OCI-LY1 (cell line): Measurements from ENCODE around the gene ZBTB5.

Experiments used
- H2AFZ ChIP-seq: fragments of 200-600 bp; sonication (generic), shearing (Covaris generic); 2 replicates; pipeline ENCODE4 v1.6.0; 2014; ENCODE audit warnings: antibody characterized with exemption, mild to moderate bottlenecking, low read length
- H3F3A ChIP-seq: fragments of 200-600 bp; sonication (generic), shearing (Covaris generic); 2 replicates; pipeline ENCODE4 v1.6.0; 2014; ENCODE audit warnings: mild to moderate bottlenecking, antibody characterized with exemption, low read length, moderate library complexity; ENCODE audit not compliant: insufficient read depth
- H3K27ac ChIP-seq: fragments of 200-600 bp; sonication (generic); 2 replicates; pipeline ENCODE4 v1.5.1; 2014; ENCODE audit warnings: low read length, mixed run types, mild to moderate bottlenecking, low read depth; ENCODE audit not compliant: poor library complexity, severe bottlenecking
- H3K27me3 ChIP-seq: fragments of 200-600 bp; sonication (generic); 2 replicates; pipeline ENCODE4 v1.6.0; 2014; ENCODE audit warnings: antibody characterized with exemption, mild to moderate bottlenecking, low read length, moderate library complexity; ENCODE audit not compliant: insufficient read depth
- H3K36me3 ChIP-seq: fragments of 200-600 bp; sonication (generic); 2 replicates; pipeline ENCODE4 v1.6.1; 2014; ENCODE audit warnings: mild to moderate bottlenecking, antibody characterized with exemption, low read length, moderate library complexity, mixed read lengths; ENCODE audit not compliant: insufficient read depth
- H3K4me1 ChIP-seq: fragments of 200-600 bp; sonication (generic); 2 replicates; pipeline ENCODE4 v1.5.1; 2014; ENCODE audit warnings: mild to moderate bottlenecking, low read length, moderate library complexity; ENCODE audit not compliant: insufficient read depth, severe bottlenecking
- H3K4me2 ChIP-seq: fragments of 200-600 bp; sonication (generic), shearing (Covaris generic); 2 replicates; pipeline ENCODE4 v1.6.1; 2014; ENCODE audit warnings: low read length
- H3K4me3 ChIP-seq: fragments of 200-600 bp; sonication (generic); 2 replicates; pipeline ENCODE4 v1.5.1; 2014; ENCODE audit warnings: low read length, low read depth, mild to moderate bottlenecking, mixed read lengths; ENCODE audit not compliant: poor library complexity, severe bottlenecking
- H3K79me2 ChIP-seq: fragments of 200-600 bp; shearing (Covaris generic); 2 replicates; pipeline ENCODE4 v1.6.1; 2016; ENCODE audit warnings: mixed run types, low read length, mixed read lengths; ENCODE audit not compliant: insufficient read depth
- H3K9ac ChIP-seq: fragments of 200-600 bp; sonication (generic), shearing (Covaris generic); 2 replicates; pipeline ENCODE4 v1.6.1; 2014; ENCODE audit warnings: mild to moderate bottlenecking, low read length, mixed read lengths
- H3K9me2 ChIP-seq: fragments of 200-600 bp; sonication (generic), shearing (Covaris generic); 2 replicates; pipeline ENCODE4 v1.6.1; 2014; ENCODE audit warnings: low read depth, mild to moderate bottlenecking, low read length, mixed read lengths
- H3K9me3 ChIP-seq: fragments of 200-600 bp; shearing (Covaris generic); 2 replicates; pipeline ENCODE4 v1.6.1; 2014; ENCODE audit warnings: low read length, mixed read lengths
- H4K20me1 ChIP-seq: fragments of 200-600 bp; sonication (generic), shearing (Covaris generic); 2 replicates; pipeline ENCODE4 v1.6.0; 2016; ENCODE audit warnings: mild to moderate bottlenecking, low read length; ENCODE audit not compliant: insufficient read depth
- EZH2 ChIP-seq: fragments of 200-600 bp; sonication (generic), shearing (Covaris generic); IDR thresholded peaks from 2 replicates; pipeline ENCODE4 v1.8.0; 2017; ENCODE audit warnings: borderline replicate concordance, mixed run types, mild to moderate bottlenecking, antibody characterized with exemption, low read length, moderate library complexity, mixed read lengths
- TF ChIP-seq, protein P1 (sequence below): fragments of 200-600 bp; sonication (generic), shearing (Covaris generic); IDR thresholded peaks from 2 replicates; pipeline ENCODE4 v1.5.1; 2017; ENCODE audit warnings: mild to moderate bottlenecking, antibody characterized with exemption, low read length, moderate library complexity, mixed read lengths

Gene ZBTB5

GRCh38 chr9:37423508-37423907, 41.7 kb downstream of the ZBTB5 start:
- no peaks in the 10 kb centered on the region for H4K20me1 ChIP-seq
- no peak for TF ChIP-seq EZH2
- TF ChIP-seq, protein P1, sequence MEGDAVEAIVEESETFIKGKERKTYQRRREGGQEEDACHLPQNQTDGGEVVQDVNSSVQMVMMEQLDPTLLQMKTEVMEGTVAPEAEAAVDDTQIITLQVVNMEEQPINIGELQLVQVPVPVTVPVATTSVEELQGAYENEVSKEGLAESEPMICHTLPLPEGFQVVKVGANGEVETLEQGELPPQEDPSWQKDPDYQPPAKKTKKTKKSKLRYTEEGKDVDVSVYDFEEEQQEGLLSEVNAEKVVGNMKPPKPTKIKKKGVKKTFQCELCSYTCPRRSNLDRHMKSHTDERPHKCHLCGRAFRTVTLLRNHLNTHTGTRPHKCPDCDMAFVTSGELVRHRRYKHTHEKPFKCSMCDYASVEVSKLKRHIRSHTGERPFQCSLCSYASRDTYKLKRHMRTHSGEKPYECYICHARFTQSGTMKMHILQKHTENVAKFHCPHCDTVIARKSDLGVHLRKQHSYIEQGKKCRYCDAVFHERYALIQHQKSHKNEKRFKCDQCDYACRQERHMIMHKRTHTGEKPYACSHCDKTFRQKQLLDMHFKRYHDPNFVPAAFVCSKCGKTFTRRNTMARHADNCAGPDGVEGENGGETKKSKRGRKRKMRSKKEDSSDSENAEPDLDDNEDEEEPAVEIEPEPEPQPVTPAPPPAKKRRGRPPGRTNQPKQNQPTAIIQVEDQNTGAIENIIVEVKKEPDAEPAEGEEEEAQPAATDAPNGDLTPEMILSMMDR, result no peak
- H3K36me3 ChIP-seq, result peaks cover 50% of the 10 kb centered on the region
- no peaks in the 10 kb centered on the region for H3K9me3 ChIP-seq
- H3F3A ChIP-seq, result no peaks in the 10 kb centered on the region
- peak overlapping the region; percentile 100 for H3K27ac ChIP-seq
- peak overlapping the region; percentile 84 for H3K9ac ChIP-seq
- H3K79me2 ChIP-seq, result peaks cover 28% of the 10 kb centered on the region
- peak overlapping the region; percentile 81 for H3K4me3 ChIP-seq
- no peaks in the 10 kb centered on the region for H3K27me3 ChIP-seq
- H2AFZ ChIP-seq, result no peak overlapping the region
- H3K9me2 ChIP-seq, result no peaks in the 10 kb centered on the region
- peak overlapping the region; percentile 95 for H3K4me2 ChIP-seq
- peaks cover 75% of the 10 kb centered on the region for H3K4me1 ChIP-seq

DNA sequence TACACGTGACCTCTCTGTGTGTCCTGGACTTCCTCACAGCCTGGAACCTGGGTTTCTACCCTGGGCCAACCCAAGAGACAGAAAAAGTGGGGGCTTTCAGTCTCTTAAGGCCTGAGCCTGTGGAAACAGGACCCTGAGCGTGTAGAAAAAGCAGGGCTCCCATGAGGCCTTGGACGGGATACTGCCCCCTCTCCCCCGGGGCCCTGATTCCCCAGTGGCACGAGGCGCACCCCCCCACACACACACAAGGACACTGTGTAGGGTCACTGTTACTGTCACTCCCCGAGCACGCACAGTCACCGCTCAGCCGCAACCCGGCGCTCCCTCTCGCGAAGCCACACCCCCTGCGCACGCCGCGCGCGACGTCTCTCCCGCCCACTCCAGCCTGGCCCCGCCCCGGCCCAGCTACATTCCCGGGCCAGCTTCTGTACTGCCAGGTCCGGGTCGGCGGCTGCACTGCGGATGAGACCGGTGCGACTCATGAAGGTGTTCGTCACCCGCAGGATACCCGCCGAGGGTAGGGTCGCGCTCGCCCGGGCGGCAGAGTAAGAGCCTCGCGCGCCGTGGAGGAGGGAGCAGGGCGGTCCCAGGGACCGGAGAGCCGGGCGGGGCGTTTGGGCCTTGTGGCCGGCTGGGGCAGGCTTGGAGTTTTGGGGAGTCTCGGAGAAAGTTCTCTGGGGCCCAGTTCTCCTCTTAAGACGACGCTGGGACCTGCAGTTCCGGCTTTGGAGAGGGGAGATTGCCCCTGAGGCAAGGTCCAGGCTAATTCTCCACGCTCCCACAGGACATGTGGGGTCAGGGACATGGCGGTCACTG, 42.8 kb downstream of the ZBTB5 start, which contains the start of gene GRHPR:
GRHPR (plus strand) TSS at position 408 of the 816 bp plus-strand sequence; CDS start at position 463, 55 bp downstream.
- Histone ChIP-seq H2AFZ (no peak within 1 kb of the TSS), H3K27ac (peak within 1 kb of the TSS; percentile 100)

GRCh38 chr9:37421914-37422288, 43.3 kb downstream of the ZBTB5 start:
- H3K9ac ChIP-seq, result peak overlapping the region; percentile 84
- peak overlapping the region; percentile 81 for H3K4me3 ChIP-seq

More for the DNA sequence above, 42.8 kb downstream of the ZBTB5 start, which contains the start of gene GRHPR:
- no peaks in the 10 kb centered on the region for H3K27me3 ChIP-seq
- peaks cover 80% of the 10 kb centered on the region for H3K4me1 ChIP-seq
- peaks cover 28% of the 10 kb centered on the region for H3K79me2 ChIP-seq
- H3F3A ChIP-seq, result no peaks in the 10 kb centered on the region
- H3K36me3 ChIP-seq, result peaks cover 40% of the 10 kb centered on the region
- no peaks in the 10 kb centered on the region for H3K9me2 ChIP-seq
- no peaks in the 10 kb centered on the region for H4K20me1 ChIP-seq
- peak within 1 kb of the TSS; percentile 81 for H3K4me3 ChIP-seq
- TF ChIP-seq, protein P1, result no peak
- TF ChIP-seq EZH2, result no peak
- peak within 1 kb of the TSS; percentile 84 for H3K9ac ChIP-seq
- peak within 1 kb of the TSS; percentile 95 for H3K4me2 ChIP-seq
- H3K9me3 ChIP-seq, result no peaks in the 10 kb centered on the region

More at GRCh38 chr9:37421914-37422288, 43.3 kb downstream of the ZBTB5 start:
- Histone ChIP-seq H3K9me3 (no peaks in the 10 kb centered on the region), H3F3A (no peaks in the 10 kb centered on the region), H2AFZ (no peak overlapping the region), H3K27ac (peak overlapping the region; percentile 100), H4K20me1 (no peaks in the 10 kb centered on the region), H3K36me3 (peaks cover 34% of the 10 kb centered on the region), H3K27me3 (no peaks in the 10 kb centered on the region), H3K79me2 (peaks cover 28% of the 10 kb centered on the region), H3K4me2 (peak overlapping the region; percentile 95), H3K4me1 (peaks cover 86% of the 10 kb centered on the region), H3K9me2 (no peaks in the 10 kb centered on the region)
- TF ChIP-seq EZH2, result no peak
- TF ChIP-seq, protein P1, result no peak
